Measurements from ENCODE around the gene ZNF829. TPM values are rescaled to one million over a fixed set of nuclear protein-coding genes. Genes with fewer than 3 reads are reported as not detected.

The ZNF829 gene
- total and polyA plus RNA-seq, 2 experiments from 2014 or later: 5.9 to 8.5 TPM

GRCh38 chr19:36838784-36839324, 77.2 kb downstream of the ZNF829 start:
- Mint-ChIP-seq H3K9me3 (peaks cover 11% of the 10 kb centered on the region), H3K27me3 (ENCODE audit: insufficient read depth, low read depth, poor library complexity) (peaks cover 1% of the 10 kb centered on the region), H3K4me3 (no peak overlapping the region), H3K4me1 (peaks cover 3% of the 10 kb centered on the region; the same call in 1 of the 3 replicates), H3K27ac (no peak overlapping the region; the same call in 1 of the 2 replicates), H3K36me3 (ENCODE audit: low read depth) (peaks cover 40% of the 10 kb centered on the region)
- Histone ChIP-seq H3F3A (replicated peaks; ENCODE audit: low read depth) (no peaks in the 10 kb centered on the region), H2AFZ (peak overlapping the region; percentile 93; the same call in 1 of the 2 replicates), H4K20me1 (replicated peaks; ENCODE audit: insufficient read depth) (no peaks in the 10 kb centered on the region), H3K36me3 (ENCODE audit: insufficient read depth) (no peaks in the 10 kb centered on the region; the same call in 1 of the 2 replicates), H3K27me3 (ENCODE audit: insufficient read depth) (no peaks in the 10 kb centered on the region), H3K4me3 (peak overlapping the region; percentile 78), H3K79me2 (replicated peaks; ENCODE audit: insufficient read depth) (peaks cover 38% of the 10 kb centered on the region), H3K4me1 (ENCODE audit: insufficient read depth) (no peaks in the 10 kb centered on the region), H3K4me2 (peak overlapping the region; percentile 94), H3K9me2 (ENCODE audit: insufficient read depth) (0 out of 2 replicates have a peak, but pooled peaks cover 3% of the 10 kb centered on the region), H3K27ac (ENCODE audit: low read depth) (0 out of 2 replicates have a peak overlapping the region, but pooled peaks have one; percentile 0)
- ATAC-seq (peak; percentile 49), DNase-seq (ENCODE audit: low spot score) (no peak)
- TF ChIP-seq EZH2 (IDR thresholded peaks at IDR 0.05; ENCODE audit: low read depth, unreplicated experiment) (no peak), REST (IDR thresholded peaks at IDR 0.05; ENCODE audit: unreplicated experiment) (no peak), ETS1 (IDR thresholded peaks at IDR 0.05) (no peak), CREB1 (CRISPR knock-in tag; IDR thresholded peaks at IDR 0.05; ENCODE audit: low read depth) (no peak), JUNB (IDR thresholded peaks at IDR 0.05; ENCODE audit: unreplicated experiment) (no peak), CTCF (conservative IDR thresholded peaks at IDR 0.05; ENCODE audit: low read depth in 2 of 2) (no peak), NANOG (IDR thresholded peaks at IDR 0.05; ENCODE audit: borderline replicate concordance) (no peak), ZNF114 (CRISPR knock-in tag; IDR thresholded peaks at IDR 0.05) (no peak), ZNF462 (CRISPR knock-in tag; IDR thresholded peaks at IDR 0.05) (no peak), STAT1 (IDR thresholded peaks at IDR 0.05; ENCODE audit: unreplicated experiment) (no peak), EZH2phosphoT487 (IDR thresholded peaks at IDR 0.05; ENCODE audit: unreplicated experiment) (no peak), ZNF331 (CRISPR knock-in tag; IDR thresholded peaks at IDR 0.05; ENCODE audit: low read depth) (no peak), POLR2AphosphoS5 (IDR thresholded peaks at IDR 0.05; ENCODE audit: low read depth) (no peak)

Data from GM23338 (cell line).